Neuronal stem cell (in vitro differentiated cells): ENCODE measurements around the gene PTPRD.

Experiments used
- DNase-seq: peaks from one replicate; pipeline ENCODE4 v3.0.0-alpha.2; 2013; ENCODE audit warnings: low spot score
- H2AFZ ChIP-seq: one replicate; pipeline ENCODE4 v1.6.1; 2013; ENCODE audit warnings: mild to moderate bottlenecking, low read length, inconsistent platforms
- H2AK5ac ChIP-seq: 2 replicates; pipeline ENCODE4 v1.6.1; 2013; ENCODE audit warnings: low read depth, mild to moderate bottlenecking, inconsistent platforms, low read length, moderate library complexity, mixed read lengths
- H2BK120ac ChIP-seq: 2 replicates; pipeline ENCODE4 v1.6.1; 2013; ENCODE audit warnings: low read depth, mild to moderate bottlenecking, inconsistent platforms, low read length, moderate library complexity, mixed read lengths
- H2BK12ac ChIP-seq: one replicate; pipeline ENCODE4 v1.6.1; 2013; ENCODE audit warnings: low read length, inconsistent platforms
- H2BK15ac ChIP-seq: 2 replicates; pipeline ENCODE4 v1.6.1; 2013; ENCODE audit warnings: mild to moderate bottlenecking, low read length, inconsistent platforms, mixed read lengths
- H2BK5ac ChIP-seq: one replicate; pipeline ENCODE4 v1.6.1; 2013; ENCODE audit warnings: inconsistent platforms, mild to moderate bottlenecking, low read length, moderate library complexity
- H3K14ac ChIP-seq: one replicate; pipeline ENCODE4 v1.6.1; 2013; ENCODE audit warnings: low read length, inconsistent platforms
- H3K18ac ChIP-seq: 2 replicates; pipeline ENCODE4 v1.6.1; 2013; ENCODE audit warnings: low read length, inconsistent platforms
- H3K23ac ChIP-seq: 2 replicates; pipeline ENCODE4 v1.6.1; 2013; ENCODE audit warnings: low read depth, mild to moderate bottlenecking, mixed read lengths, low read length, inconsistent platforms; ENCODE audit not compliant: poor library complexity
- H3K27ac ChIP-seq: replicated peaks from 3 replicates; pipeline ENCODE4 v1.5.1; 2013; ENCODE audit warnings: low read length, inconsistent platforms
- H3K27me3 ChIP-seq, 3 experiments: 2 replicates each; pipeline ENCODE4 v1.6.1; 2013; ENCODE audit warnings: low read length in 3 of 3, mild to moderate bottlenecking in 2 of 3, inconsistent platforms in 1 of 3, low read depth in 1 of 3, mixed read lengths in 1 of 3, moderate library complexity in 1 of 3; ENCODE audit not compliant: control insufficient read depth in 3 of 3, insufficient read depth in 3 of 3
- H3K36me3 ChIP-seq, 2 donors: replicated peaks in 1 of 2; 2 replicates each; pipeline ENCODE4 v1.6.1; 2013; ENCODE audit warnings: low read length in 2 of 2; ENCODE audit not compliant: control insufficient read depth in 2 of 2, insufficient read depth in 2 of 2
- H3K4ac ChIP-seq: 2 replicates; pipeline ENCODE4 v1.6.1; 2013; ENCODE audit warnings: inconsistent platforms, mild to moderate bottlenecking, low read length, moderate library complexity
- H3K4me1 ChIP-seq, 2 donors: 1 replicate in 1 of 2; 2 replicates in 1 of 2; pipeline ENCODE4 v1.6.1; 2013; ENCODE audit warnings: low read length in 2 of 2, low read depth in 1 of 2; ENCODE audit not compliant: control insufficient read depth in 2 of 2, insufficient read depth in 1 of 2
- H3K4me2 ChIP-seq: one replicate; pipeline ENCODE4 v1.6.1; 2013; ENCODE audit warnings: mild to moderate bottlenecking, low read length, inconsistent platforms; ENCODE audit not compliant: insufficient read depth, poor library complexity, severe bottlenecking
- H3K4me3 ChIP-seq, 2 donors: 2 replicates each; pipeline ENCODE4 v1.5.1; 2013; ENCODE audit warnings: low read length in 2 of 2, mild to moderate bottlenecking in 2 of 2, inconsistent platforms in 1 of 2, moderate library complexity in 1 of 2
- H3K79me1 ChIP-seq: one replicate; pipeline ENCODE4 v1.6.1; 2013; ENCODE audit warnings: low read depth, mild to moderate bottlenecking, inconsistent platforms, low read length, moderate library complexity
- H3K9ac ChIP-seq: one replicate; pipeline ENCODE4 v1.6.1; 2013; ENCODE audit warnings: mild to moderate bottlenecking, low read depth, low read length, inconsistent platforms; ENCODE audit not compliant: poor library complexity
- H3K9me3 ChIP-seq, 2 donors: replicated peaks in 1 of 2; 2 replicates each; pipeline versions ENCODE3 to v1.6.1; 2013; ENCODE audit warnings: low read length in 2 of 2, mild to moderate bottlenecking in 2 of 2, inconsistent platforms in 1 of 2, low read depth in 1 of 2, mixed read lengths in 1 of 2, moderate library complexity in 1 of 2; ENCODE audit not compliant: control insufficient read depth in 2 of 2, insufficient read depth in 1 of 2
- H4K8ac ChIP-seq: one replicate; pipeline ENCODE4 v1.6.1; 2013; ENCODE audit warnings: low read depth, mild to moderate bottlenecking, inconsistent platforms, low read length, moderate library complexity
- H4K91ac ChIP-seq: one replicate; pipeline ENCODE4 v1.6.1; 2013; ENCODE audit warnings: low read length, low read depth, mild to moderate bottlenecking, inconsistent platforms; ENCODE audit not compliant: poor library complexity
- WGBS, 2 donors: extraction: QIAGEN DNeasy Blood & Tissue Kit; methylation state at CpG; one replicate each; pipeline ENCODE4 v1.1.7; 2013; ENCODE audit warnings: missing lambda C conversion rate in 2 of 2, mixed read lengths in 1 of 2; ENCODE audit not compliant: insufficient read length in 2 of 2, insufficient replicate concordance in 1 of 2; ENCODE audit errors: extremely low coverage in 2 of 2; 5-methylcytosine and 5-hydroxymethylcytosine counted together

The PTPRD gene

DNA sequence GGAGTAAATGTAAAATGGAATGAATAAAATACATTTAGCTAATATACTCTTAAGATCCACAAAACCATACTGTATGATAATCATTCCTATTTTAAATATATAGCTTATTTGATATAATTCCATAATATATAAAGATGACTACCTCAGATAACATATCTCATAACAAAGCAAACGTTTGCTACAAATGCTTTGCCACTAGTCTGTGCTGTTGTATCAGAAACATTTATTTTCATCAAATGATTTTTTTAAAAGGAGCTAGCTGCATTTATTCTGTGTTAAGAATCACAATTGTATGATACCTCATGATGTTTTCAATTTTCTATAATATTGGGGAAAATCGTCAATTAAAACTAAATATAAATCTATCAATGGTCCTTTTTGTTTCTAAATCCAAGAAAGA lies 567.2 kb downstream of the PTPRD start:
- Histone ChIP-seq H3K4me2 (no peak overlapping the region), H2BK5ac (no peak overlapping the region), H3K79me1 (no peaks in the 10 kb centered on the region), H3K27ac (no peak overlapping the region), H3K9me3 (no peaks in the 10 kb centered on the region), H3K27me3 (no peaks in the 10 kb centered on the region), H3K14ac (no peak overlapping the region), H3K4ac (no peak overlapping the region), H2AFZ (no peak overlapping the region), H3K23ac (no peak overlapping the region), H3K4me1 (peaks cover 0 to 2% of the 10 kb centered on the region in 2 donors), H2BK12ac (no peak overlapping the region), H2BK120ac (no peak overlapping the region), H4K8ac (no peak overlapping the region), H3K4me3 (no peak overlapping the region), H4K91ac (no peak overlapping the region), H2BK15ac (no peak overlapping the region), H3K36me3 (no peaks in the 10 kb centered on the region), H2AK5ac (no peak overlapping the region), H3K18ac (no peak overlapping the region), H3K9ac (no peak overlapping the region)
- WGBS, 2 donors: no CpG with 5 or more reads among the region's 2 CpGs
- peak; percentile 6 for DNase-seq

DNA sequence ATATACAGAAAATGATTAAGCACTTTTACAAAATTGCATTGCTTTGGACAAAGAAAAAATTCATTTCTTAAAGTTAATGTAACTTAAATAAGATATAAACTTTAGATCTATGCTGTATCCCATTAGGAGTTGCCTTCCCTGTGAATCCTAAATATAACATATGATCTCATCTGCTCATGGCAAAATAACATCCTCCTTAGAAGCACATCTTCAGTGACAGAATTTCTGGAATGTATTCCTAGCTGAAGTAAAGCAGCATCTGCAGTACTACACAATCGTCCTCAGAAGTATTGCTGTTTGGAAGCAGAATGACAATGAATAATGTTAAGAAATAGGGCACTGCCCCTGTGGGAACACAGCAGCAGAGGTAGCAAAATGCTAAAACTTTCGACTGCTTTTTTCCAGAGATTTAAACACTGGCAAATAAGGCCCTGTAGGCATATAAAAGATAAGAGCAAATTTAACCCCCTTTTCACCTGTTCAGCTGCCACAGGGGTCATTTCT lies 571.0 kb downstream of the PTPRD start:
- Histone ChIP-seq H2AFZ (peak overlapping the region; percentile 42), H4K8ac (no peak overlapping the region), H2BK15ac (no peak overlapping the region), H3K4me3 (no peak overlapping the region), H3K4me2 (no peak overlapping the region), H3K9me3 (no peaks in the 10 kb centered on the region), H3K36me3 (no peaks in the 10 kb centered on the region), H3K18ac (no peak overlapping the region), H3K27ac (no peak overlapping the region), H3K9ac (no peak overlapping the region), H4K91ac (no peak overlapping the region), H2BK12ac (no peak overlapping the region), H3K4ac (no peak overlapping the region), H3K14ac (no peak overlapping the region), H2BK5ac (no peak overlapping the region), H3K4me1 (no peaks in the 10 kb centered on the region), H2BK120ac (no peak overlapping the region), H3K23ac (no peak overlapping the region), H2AK5ac (no peak overlapping the region), H3K27me3 (no peaks in the 10 kb centered on the region), H3K79me1 (no peaks in the 10 kb centered on the region)
- no peak for DNase-seq
- WGBS, 2 donors: no CpG with 5 or more reads among the region's 2 CpGs

DNA sequence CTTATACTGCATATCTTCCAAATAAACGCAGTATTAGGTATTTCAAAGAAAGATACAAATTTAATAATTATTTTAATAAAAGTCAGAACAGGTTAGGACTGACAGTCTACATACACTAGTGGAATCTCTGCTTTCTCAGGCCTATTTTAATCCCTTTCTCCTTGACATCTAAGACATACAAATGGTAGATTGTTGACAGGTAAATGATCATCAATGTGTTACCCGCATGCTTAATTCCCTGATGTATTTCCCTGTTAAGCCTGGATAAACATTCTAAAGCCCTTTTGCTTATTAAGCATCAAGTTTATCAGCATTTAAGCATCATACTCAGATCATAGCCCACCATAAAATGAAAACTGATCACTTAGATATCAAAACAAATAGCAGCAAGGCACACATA lies 576.7 kb downstream of the PTPRD start:
- H3K27ac ChIP-seq: no peak overlapping the region
- H3K9ac ChIP-seq: no peak overlapping the region
- H3K79me1 ChIP-seq: no peaks in the 10 kb centered on the region
- H3K4me3 ChIP-seq: no peak overlapping the region
- H3K27me3 ChIP-seq: no peaks in the 10 kb centered on the region
- H2AK5ac ChIP-seq: no peak overlapping the region
- H2AFZ ChIP-seq: no peak overlapping the region
- no peak overlapping the region for H2BK15ac ChIP-seq
- H2BK12ac ChIP-seq: no peak overlapping the region
- no peak overlapping the region for H3K18ac ChIP-seq
- no peak overlapping the region for H3K4me2 ChIP-seq
- no peaks in the 10 kb centered on the region for H3K9me3 ChIP-seq
- H4K91ac ChIP-seq: no peak overlapping the region
- no peaks in the 10 kb centered on the region for H3K36me3 ChIP-seq
- no peak overlapping the region for H2BK120ac ChIP-seq
- H2BK5ac ChIP-seq: no peak overlapping the region
- no peak for DNase-seq
- WGBS, 2 donors: no CpG with 5 or more reads among the region's 2 CpGs
- no peak overlapping the region for H4K8ac ChIP-seq
- no peak overlapping the region for H3K14ac ChIP-seq
- no peak overlapping the region for H3K4ac ChIP-seq
- no peak overlapping the region for H3K23ac ChIP-seq
- H3K4me1 ChIP-seq: no peaks in the 10 kb centered on the region

DNA sequence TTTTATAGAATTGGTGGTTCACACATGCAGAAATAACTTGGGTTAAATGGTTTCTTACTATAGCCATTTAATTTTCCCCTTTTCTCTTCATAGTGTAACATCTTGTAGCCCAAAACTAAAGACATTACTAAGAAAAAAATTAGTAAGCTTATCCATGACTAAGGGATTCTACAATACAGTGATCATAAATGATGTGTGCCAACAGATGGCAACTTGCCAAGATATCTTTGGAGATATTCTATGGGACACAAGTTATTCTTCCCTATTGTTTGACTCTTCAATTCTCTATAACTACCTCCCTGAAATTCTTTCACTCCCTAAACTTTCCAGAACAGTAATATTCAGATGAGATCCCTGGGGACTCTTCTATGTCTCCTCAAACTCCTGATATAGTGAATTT lies 580.6 kb downstream of the PTPRD start:
- Histone ChIP-seq H4K8ac (no peak overlapping the region), H2BK120ac (no peak overlapping the region)
- no peak for DNase-seq

More for the DNA sequence above, 580.6 kb downstream of the PTPRD start:
- H2BK15ac ChIP-seq: no peak overlapping the region
- no peaks in the 10 kb centered on the region for H3K27me3 ChIP-seq
- no peak overlapping the region for H2BK5ac ChIP-seq
- H3K4ac ChIP-seq: no peak overlapping the region
- no peak overlapping the region for H2AFZ ChIP-seq
- H3K4me3 ChIP-seq: no peak overlapping the region
- H3K36me3 ChIP-seq: no peaks in the 10 kb centered on the region
- H2BK12ac ChIP-seq: no peak overlapping the region
- no peak overlapping the region for H3K14ac ChIP-seq
- H3K9ac ChIP-seq: no peak overlapping the region
- no peaks in the 10 kb centered on the region for H3K79me1 ChIP-seq
- H3K4me2 ChIP-seq: no peak overlapping the region
- no peak overlapping the region for H3K27ac ChIP-seq
- no peak overlapping the region for H4K91ac ChIP-seq
- H2AK5ac ChIP-seq: no peak overlapping the region
- H3K9me3 ChIP-seq: no peaks in the 10 kb centered on the region
- H3K4me1 ChIP-seq: no peaks in the 10 kb centered on the region
- H3K23ac ChIP-seq: no peak overlapping the region
- no peak overlapping the region for H3K18ac ChIP-seq
